SK-N-DZ (cell line): ENCODE measurements around the gene TOMM6.
"Not testable (repeated sequence)": the region's sequence is repeated elsewhere in the genome, so short reads cannot be mapped to it uniquely, and the experiment has no call there.

Experiments used
- DNase-seq: peaks from one replicate; pipeline ENCODE4 v3.0.0-alpha.2; 2015; ENCODE audit warnings: low spot score

The TOMM6 gene

DNA sequence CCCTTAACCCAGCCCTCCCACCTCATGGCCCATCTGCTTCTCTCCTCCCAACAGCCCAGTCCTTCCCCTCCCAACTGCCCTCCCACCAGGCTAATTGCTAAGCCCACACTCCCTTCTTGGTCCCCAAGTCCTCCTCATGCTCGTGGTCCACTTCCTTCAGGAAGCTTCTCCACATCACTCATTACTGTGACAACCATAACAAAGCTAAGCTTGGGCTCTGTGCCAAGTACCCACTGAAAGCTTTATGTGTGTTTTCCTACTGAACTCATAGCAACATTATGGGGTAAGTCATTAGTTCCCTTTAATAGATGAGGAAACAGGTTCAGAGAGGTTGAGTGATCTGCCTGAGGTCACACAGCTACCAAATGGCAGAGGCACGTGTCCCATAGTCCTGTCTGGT, 24.0 kb upstream of the TOMM6 start:
- DNase-seq: no peak

DNA sequence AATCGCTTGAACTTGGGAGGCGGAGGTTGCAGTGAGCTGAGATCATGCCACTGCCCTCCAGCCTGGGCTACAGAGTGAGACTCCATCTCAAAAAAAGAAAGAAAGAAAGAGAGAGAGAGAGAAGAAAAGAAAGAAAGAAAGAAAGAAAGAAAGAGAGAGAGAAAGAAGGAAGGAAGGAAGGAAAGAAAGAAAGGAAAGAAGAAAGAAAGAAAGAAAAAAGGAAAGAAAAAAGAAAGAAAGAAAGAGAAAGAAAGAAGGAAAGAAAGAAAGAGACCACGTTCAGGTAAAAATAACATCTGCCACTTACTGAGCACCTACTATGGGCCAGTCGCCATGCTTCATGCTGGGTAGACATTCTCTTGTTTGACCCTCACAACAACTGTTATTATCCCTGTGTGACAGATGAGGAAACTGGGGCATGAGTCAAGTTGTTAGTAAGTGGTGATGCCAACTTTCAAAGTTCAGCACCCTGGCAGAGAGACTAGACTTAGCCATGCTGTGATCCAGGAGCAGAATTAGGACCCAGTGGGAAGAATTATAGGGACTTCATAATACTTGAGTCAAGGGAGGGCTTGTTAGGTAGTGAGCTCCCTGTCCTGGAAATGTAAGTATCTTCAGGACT, 21.3 kb upstream of the TOMM6 start:
- not testable (repeated sequence) for DNase-seq

GRCh38 chr6:41767112-41767833, 20.2 kb upstream of the TOMM6 start:
- peak; percentile 60 for DNase-seq

- DNase-seq: no peak
These were observed 18.8 kb upstream of the TOMM6 start for GRCh38 chr6:41768545-41769308.

DNA sequence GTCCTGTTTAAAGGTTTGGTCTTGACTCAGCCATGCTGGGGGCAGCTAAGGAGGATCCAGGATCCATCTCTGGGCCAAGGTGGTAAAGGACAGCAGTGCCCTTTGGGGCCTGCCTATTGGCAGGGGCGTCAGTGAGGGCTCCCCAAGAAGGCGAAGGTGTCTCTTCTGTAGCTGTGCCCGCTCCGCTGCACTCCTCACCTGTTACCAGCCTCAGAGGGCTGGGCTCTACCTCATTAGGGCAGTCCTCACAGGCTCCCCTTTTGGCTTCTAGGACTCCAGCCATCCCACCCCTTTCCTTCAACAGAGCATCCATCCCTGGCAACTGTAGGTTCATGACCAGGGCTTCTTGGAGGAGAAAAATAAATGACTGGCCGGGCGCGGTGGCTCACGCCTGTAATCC, 18.1 kb upstream of the TOMM6 start:
- no peak for DNase-seq

GRCh38 chr6:41770381-41771057, 17.0 kb upstream of the TOMM6 start:
- DNase-seq: no peak

DNA sequence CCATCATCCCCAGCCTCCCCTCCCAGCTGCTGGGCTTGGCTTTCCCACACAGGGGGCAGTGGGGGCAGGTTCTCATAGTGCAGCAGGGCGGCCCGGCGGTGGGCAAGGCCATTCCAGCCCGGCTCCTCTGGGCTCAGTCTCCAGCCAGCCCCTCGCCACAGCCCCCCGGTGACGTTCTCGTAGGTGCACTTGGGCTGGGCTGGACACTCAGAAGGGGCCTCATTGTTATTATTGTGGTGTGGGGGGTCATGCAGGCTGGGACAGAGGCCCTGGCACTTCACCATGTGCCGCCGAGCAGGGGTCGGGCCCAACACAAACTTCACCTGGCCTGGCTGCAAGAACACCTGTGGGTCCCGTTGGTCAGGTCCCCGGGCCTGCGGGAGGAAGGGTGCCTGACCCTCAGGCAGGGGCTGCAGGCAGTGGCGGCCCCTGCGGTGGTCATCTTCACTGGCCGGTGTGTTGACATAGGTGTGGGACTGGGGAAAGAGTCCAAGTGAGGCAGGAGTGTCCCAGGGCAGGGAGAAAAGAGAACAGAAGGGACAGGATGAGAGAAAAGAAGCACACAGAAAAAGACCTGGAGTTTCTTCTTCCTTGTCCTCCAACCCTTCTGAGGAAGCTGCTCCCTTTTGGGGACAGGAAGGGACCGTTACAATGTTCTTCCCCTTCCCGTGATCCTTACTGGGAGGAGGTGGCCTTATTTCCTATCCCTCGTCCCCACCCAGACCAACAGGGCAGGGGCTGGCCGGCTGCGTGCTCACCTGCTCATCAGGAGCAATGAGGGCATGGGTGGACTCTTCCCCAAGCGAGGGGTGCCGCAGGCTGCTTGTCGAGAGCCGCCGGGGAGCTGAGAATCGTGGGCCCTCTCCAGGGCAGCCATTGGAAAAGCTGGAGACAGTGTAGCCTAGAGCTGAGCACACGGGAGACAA, 16.2 kb upstream of the TOMM6 start:
- DNase-seq: no peak

- no peak for DNase-seq
These were observed 12.7 kb upstream of the TOMM6 start for GRCh38 chr6:41774841-41775240.

DNA sequence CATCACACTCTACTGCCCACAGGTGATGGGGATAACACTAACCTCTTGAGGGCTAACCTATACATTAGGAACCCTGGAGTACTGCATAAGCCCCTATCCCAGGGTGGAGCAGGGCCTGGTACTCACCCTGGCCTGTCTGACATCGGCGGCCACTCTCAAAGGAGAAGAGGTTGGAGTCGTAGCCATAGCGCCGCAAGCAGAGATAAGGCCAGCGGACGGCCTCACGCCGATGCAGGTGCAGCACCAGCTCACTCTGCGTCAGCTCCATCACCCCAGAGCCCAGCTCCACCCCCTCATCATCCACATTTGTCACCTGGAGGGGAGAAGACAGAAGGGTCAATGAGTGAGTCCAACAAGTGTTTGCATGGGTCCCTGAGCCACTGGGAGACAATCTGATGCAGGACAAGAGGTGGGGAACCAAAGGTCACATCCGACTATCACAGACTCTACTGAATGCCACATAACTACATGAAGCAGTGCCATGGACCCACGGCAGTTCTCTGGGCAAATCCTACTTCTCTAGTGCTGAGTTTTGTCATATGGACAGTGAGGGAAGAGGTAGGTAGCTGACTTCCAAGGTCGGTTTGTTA, 12.1 kb upstream of the TOMM6 start:
- DNase-seq: no peak

DNA sequence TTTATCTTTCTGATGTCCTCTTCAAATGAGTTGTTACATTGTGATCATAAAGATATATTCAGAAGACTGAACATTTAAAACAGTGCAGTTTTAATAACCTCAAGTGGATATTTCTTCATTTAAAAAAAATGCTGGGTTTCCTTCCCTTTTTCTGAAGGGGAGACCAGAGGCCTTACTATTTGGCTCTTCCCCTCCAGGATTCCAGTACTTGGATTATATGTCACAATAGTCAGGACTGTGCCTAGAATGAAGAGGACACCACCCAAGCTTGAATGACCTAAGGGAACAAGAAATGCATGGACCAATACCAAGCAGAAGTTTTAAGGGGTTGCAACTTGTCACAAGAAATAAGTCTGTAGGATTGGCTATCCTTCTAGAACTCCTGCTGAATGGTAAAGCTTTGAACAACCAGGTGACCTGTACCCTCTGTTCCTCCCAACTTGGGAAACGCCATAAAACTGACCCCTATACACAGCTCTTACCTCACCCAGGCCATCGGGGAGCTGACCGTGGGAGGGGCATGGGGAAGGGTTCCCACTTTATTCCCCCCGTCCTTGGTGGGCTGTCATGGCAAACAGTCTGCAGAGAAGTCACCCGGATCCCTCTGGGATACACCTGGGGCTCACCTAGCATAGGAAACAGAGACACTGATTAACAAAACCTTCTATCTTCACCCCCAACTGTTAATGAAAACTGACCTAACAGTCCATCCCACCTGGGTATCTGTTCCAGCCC, 9.8 kb upstream of the TOMM6 start:
- DNase-seq: no peak

DNA sequence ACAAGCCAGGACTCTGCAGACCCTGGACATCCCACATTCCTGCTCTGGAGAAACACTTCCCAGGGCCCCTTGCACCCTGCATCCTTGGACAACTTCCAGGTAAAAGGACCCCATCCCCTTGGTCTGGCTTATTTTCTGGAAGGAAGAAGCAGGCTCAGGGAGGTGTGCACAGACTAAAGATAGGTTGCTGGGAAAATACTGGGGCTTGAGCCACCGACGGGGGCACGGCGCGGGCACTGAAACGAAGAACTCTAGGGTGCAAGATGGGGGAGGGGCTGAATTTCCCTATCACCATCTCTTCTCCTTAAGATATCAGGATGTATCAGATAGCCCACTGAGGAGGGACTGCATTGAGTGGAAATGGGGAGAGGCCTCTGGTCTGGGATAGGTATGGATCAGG, 8.6 kb upstream of the TOMM6 start:
- no peak for DNase-seq

DNA sequence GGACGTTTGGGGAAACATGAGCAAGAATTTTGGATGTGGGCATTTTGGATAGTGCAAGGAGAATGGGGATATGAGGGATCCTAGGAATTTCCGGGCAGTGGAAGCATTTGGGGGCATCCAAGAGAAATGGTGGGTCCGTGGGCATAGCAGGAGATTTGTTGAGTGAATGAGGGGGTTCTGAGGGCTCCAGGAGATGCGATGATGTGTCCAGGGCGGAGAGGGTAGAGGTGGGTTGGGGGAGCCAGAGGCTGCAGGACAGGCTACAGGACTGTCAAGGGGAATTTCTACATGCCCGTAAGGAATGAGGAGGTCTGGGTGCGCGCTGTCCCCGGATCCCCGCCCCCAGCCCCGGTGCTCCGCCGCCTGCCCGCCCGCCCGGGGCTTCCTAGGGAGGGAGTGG, 8.2 kb upstream of the TOMM6 start:
- no peak for DNase-seq

DNA sequence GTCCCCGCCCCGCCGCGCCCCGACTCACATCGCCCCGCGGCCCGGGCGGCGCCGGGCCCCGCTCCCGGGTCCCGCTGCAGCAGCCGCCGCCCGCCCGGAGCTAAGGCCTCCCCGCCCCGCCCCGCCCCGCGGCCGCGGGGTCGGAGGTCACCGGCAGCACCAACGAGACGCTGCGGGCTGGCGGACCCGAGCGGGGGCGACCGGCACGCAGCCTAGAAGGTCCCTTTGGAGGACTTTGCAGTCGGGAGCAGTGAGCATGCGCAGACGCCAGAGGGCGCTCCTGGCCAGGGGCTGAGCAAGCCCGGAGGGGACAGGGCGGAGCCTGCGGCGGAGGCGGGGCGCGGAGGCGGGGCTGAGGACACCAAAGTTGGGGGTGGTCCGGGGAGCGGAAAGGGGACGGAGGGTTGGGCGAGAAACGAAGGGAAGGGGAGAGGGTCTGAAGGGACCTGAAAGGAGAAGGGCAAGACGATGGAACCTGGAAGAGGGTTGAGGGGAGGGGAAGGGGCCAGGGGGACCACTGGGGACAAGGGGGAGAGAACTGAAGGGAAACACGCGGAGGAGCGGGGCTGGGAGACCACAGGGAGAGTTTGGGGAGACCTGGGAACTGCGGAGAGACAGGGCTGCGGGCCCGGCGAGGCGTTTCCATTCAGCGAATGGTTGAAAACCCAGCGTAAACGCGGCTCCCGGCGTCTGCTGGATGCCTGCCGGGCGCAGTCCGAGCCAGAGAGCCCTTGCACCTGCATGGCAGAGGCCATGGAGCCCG, 7.5 kb upstream of the TOMM6 start, which contains the start of gene FRS3:
FRS3 (minus strand) TSS at position 113 of the 763 bp plus-strand sequence. CDS start 2,913 bp downstream, outside the sequence.
- DNase-seq: peak; percentile 95

DNA sequence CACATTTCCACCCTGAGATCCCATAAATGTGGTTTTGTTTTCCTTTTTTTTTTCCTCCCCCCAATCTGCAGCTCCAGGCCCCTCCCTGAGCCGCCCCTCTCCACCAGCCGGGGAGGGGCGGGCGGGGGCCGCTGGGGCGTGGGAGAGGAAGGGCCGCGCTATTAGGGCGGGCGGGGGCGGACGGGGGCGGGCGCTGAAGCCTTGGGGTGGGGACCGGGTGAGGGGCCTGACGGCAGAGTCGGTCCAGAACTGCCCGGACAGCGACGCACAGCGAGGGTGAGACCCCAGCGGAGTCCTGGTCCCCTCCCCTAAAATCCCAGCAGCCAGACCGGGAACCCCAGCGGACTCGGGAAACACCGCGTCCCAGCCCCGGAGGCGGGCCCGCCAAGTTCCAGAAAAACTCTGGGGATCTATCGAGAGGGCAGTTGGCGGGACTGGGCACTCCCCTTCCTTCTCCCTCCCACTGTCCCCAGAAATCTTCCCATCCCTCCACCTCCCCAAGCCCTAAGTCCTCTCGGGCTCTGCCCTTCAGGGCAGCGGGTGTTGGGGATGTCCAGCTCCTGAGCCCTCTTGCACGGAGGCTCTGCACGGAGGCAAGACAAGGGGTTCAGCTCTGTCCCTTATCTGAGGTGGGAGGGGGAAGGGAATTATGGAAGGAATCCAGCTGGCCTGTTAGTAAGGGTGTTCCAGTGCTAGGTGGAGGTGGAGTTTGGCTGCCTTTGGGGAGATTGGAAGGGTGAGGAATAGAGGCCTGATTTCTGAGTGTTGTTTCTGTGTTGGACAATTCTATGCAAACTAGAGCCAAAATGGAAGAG, 6.7 kb upstream of the TOMM6 start, which contains the start of gene PRICKLE4:
PRICKLE4 (plus strand) TSS at position 232 of the 815 bp plus-strand sequence. CDS start 2,692 bp downstream, outside the sequence.
- DNase-seq: no peak

DNA sequence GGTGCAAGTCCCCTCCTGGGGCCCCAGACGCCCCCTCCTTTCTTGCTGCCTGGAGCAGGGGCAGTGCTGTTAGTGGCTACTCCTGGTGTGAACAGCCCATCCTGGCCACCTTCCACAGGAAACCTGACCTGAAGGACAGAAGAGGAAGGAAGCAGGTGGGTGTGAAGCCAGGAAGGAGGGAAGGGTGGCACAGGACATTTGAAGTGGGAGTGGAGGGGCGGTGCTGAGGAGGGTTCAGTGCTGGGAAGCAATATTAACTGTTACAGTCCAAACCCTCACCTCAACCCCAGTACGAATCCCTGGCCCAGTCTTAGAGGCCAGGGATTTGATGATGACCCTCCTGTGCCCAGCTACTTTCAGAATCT, 6.1 kb upstream of the TOMM6 start:
- no peak for DNase-seq

DNA sequence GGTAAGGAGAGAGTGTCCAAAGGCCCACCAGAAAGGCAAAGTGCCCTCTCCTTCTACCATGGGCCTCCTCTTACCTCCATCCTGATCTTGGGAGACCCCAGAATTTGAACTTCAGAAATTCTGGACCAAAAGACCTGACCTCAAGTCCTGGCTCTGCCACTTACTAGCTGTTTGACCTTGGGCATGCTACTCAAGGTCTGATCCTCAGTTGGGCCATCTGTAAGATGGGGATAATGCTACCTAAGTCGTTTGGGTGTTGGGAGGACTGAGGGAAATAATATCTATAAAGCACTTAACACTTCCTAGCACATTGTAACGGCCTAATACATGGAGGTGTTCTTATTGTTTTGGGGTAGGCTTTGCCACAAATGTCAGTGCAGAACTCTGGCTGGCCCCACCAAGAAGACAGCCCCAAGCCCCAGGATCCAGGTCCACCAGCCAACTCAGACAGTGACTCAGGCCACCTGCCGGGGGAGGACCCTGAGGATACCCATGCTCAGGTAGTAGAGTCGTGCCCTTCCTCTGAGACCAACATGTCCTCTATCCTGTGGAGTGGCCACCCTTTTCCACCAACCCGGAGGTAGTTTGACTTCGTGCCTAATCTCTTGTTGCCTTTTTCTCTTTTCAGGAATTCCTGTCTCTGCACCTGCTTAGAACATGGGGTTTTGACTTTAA, 4.3 kb upstream of the TOMM6 start:
- no peak for DNase-seq

- no peak for DNase-seq
These were observed 2.8 kb upstream of the TOMM6 start for GRCh38 chr6:41784581-41785171.
